HCEC 1CT (cell line): Measurements from ENCODE around the gene GOLIM4.
"Not testable (repeated sequence)": the region's sequence is repeated elsewhere in the genome, so short reads cannot be mapped to it uniquely, and the experiment has no call there.

Experiments used
- DNase-seq: peaks from one replicate; pipeline ENCODE4 v3.0.0-alpha.2; 2017

Gene GOLIM4

DNA sequence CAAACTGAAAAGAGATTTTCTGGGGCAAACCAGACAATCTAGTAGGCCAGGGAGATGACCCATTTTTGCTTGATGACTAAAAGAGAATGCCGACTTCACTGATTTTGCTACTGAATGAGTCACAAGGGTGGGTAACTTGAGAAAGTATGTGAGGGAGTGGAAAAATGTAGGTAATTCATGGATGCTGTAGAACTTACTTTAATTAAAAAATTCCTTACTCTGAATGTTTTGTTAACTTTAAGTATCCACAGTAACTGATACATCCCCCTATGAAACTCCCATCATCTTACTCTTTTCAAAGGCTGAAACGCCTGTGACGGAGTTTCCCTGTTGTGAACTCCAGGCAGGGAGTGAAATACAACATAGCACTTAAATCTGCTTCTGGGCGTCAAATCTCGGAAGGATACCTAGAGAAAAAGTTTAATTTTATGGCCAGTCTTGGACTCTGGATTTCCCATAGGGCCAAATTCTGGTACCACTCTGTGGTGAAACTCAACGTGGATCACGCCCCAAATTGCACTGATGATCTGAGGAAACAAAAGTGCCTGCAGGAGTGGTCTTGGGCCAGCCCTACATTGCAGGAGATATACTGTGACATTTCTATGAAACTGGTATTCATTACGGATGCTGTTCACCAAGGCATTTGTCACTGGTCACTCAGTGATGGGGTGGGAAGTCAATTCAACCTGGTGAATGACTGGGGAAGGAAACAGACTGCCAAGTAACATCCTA is 24.0 kb downstream of the GOLIM4 start:
- peak; percentile 85 for DNase-seq

DNA sequence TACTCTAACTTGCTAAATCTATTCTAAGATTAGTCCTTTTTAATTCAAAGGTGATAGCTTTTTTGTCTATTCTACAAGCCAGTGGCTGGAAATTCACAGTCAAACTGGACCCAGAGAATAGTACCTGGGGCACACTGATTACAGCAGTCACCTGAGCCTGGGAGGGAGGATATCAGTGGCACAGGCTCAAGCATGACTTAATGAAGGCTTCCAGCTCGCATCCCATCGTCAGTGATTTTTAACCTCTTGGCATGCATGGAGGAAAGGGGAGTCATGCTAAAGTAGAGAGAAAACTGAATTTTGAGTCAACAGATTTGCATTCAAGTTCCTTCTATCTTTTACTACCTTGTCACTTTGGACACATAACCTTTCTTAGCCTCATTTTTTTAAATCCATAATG is 24.8 kb downstream of the GOLIM4 start:
- no peak for DNase-seq

DNA sequence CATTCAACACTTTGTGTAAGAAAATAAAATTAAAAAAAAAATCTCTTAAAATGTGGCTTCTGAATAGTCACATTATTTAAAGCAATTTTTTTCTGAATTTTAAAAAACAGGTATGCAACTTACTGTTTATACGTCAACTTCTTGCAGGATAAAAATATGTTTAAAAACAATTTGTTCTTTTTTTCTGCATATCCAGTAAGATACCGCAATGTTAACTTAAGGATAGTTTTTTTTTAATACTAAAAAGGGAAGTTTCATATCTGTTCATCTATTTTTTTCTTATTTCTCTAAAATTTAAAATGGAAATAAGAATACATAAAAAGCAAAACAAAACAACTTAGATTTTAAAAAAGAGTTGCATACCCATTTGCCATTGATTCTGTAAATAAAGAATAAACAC is 27.4 kb downstream of the GOLIM4 start:
- DNase-seq: no peak

GRCh38 chr3:168066882-168067281 is 28.8 kb downstream of the GOLIM4 start:
- DNase-seq: no peak

- no peak for DNase-seq
These were observed 30.2 kb downstream of the GOLIM4 start for GRCh38 chr3:168065569-168065968.

- DNase-seq: no peak
These were observed 32.6 kb downstream of the GOLIM4 start for GRCh38 chr3:168063122-168063521.

GRCh38 chr3:168062679-168063078 is 33.0 kb downstream of the GOLIM4 start:
- DNase-seq: no peak

DNA sequence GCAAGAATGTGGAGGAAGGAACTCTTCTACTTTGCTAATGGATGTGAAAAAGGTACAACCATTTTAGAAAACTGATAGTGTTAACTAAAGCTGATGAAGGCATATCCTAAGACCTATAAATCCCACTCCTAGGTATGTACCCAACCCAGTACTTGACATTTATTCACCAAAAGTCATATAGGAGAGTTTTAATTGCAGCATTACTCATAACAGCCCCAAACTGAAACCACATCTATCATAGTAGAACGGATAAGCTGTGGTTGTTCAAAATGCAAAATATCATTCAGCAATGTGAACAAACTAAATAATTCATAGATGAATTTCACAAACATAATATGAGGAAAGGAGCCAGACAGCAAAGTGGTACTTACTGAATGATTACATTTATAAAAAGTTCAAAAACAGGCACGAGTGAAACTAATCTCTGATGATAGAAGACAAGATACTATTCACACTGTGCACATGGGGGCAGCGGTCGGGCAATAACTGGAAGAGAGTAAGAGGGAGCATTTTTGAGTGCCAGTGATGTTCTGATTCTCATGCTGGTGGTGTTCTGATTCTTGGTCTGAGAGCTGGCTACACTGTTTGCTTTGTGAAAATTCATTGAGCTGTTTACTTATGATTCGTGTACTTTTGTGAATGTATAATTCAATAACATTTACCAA is 34.3 kb downstream of the GOLIM4 start:
- peak; percentile 48 for DNase-seq

DNA sequence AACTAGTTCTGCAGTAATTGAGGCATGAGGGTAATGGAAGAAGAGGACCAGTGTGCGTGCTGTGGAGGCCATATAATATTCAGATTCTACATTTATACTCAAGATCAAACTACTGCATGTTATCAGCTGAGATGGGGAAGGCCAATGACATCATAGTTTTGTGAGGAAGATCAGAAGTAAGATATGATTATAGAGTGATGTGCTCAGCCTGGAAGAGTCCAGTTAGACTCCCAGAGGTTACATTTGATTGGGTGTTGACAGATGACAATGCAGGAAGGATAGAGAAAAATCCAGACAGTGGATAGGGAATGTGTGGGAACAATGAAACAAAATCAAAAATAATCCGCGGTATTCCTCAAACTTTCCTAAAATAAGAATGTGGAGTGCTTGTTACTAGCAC is 35.4 kb downstream of the GOLIM4 start:
- DNase-seq: no peak

- DNase-seq: no peak
These were observed 37.2 kb downstream of the GOLIM4 start for GRCh38 chr3:168058481-168058880.

DNA sequence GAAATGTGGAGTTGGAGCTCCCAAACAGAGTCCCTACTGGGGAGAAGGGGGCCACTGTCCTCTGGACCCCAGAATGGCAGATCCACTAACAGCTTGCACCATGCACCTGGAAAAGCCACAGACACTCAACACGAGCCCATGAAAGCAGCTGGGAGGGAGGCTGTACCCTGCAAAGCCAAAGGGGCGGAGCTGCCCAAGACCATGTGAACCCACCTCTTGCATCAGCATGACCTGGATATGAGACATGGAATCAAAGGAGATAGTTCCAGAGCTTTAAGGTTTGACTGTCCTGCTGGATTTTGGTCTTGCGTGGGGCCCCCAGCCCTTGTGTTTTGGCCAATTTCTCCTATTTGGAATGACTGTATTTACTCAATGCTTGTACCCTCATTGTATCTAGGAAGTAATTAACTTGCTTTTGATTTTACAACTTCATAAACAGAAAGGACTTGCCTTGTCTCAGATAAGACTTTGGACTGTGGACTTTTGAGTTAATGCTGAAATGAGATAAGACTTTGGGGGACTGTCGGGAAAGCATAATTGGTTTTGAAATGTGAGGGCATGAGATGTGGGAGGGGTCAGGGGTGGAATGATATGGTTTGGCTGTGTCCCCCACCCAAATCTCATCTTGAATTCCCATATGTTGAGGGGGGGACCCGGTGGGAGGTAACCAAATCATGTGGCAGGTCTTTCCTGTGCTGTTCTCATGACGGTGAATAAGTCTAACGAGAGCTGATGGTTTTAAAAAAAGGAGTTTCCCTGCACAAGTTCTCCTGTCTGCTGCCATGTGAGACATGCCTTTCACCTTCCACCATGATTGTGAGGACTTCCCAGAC is 39.1 kb downstream of the GOLIM4 start:
- not testable (repeated sequence) for DNase-seq

GRCh38 chr3:168054447-168054846 is 41.3 kb downstream of the GOLIM4 start:
- DNase-seq: no peak

DNA sequence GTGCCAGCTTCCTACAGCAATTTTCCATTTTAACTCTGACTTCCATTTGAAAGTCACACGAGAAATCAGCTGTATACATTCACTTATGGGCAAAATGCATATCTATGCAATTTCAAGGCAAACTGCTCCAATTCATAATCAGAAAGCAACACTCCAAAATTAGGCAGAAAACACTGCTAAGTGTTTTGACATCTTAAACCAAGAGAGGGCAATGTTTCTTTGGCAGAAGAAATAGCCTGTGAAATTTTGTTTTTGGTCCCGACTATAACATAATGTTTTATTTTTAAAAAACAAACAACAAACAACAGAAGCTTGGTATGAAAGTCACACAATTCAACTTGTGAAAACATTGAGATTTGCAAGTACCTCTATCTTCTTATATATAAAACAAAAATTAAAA is 42.6 kb downstream of the GOLIM4 start:
- DNase-seq: no peak

GRCh38 chr3:168052515-168052914 is 43.2 kb downstream of the GOLIM4 start:
- DNase-seq: no peak

GRCh38 chr3:168051531-168052471 is 43.9 kb downstream of the GOLIM4 start:
- DNase-seq: peak; percentile 80

DNA sequence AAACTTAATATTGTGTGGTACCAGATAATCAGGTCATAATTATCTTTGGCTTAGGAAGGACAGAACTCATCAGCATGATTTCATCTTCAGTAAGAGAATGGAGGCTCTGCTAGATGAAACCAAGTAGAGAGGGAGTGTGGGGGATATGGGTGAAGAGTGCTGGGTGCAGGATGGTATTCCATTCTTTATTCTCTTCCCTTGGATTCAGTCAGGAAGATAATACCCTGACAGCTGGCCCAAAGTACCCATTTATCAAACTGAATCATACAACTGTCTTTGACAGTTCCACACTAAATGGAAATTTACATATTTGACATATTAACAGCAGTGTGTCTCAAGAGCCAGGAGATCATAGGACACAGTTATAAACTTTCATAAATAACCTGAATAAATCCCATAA is 44.7 kb downstream of the GOLIM4 start:
- DNase-seq: no peak

DNA sequence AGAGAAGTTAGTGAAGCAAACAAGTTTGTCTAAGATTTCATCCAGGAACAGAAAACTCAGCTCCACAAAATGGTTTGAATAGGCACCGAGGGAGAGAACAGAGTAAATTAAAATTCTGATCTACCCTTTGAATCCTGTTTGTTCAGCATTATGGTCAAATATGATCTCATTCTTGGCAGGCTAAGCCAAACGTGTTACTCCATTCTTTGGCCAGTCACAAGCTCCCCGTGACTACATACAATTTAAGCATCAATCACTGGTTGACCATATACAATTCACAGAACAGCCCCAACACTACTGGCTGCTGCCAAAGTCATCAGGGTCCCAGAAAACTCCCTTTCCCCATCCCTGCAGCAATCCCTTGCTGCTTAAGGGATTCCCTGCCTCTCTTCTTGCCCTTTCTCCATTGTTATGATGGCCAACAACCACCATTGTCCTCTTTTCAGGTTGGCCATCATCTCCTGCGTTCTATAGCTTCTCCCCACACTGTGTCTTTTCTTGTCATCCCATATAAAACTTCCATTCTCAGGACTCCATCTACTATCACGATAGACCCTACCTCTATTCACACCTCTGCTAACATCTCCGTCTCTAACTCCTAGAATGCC is 46.3 kb downstream of the GOLIM4 start:
- peak; percentile 38 for DNase-seq

- DNase-seq: no peak
These were observed 47.1 kb downstream of the GOLIM4 start for GRCh38 chr3:168048414-168049330.

- no peak for DNase-seq
These were observed 47.8 kb downstream of the GOLIM4 start for GRCh38 chr3:168047936-168048335.

DNA sequence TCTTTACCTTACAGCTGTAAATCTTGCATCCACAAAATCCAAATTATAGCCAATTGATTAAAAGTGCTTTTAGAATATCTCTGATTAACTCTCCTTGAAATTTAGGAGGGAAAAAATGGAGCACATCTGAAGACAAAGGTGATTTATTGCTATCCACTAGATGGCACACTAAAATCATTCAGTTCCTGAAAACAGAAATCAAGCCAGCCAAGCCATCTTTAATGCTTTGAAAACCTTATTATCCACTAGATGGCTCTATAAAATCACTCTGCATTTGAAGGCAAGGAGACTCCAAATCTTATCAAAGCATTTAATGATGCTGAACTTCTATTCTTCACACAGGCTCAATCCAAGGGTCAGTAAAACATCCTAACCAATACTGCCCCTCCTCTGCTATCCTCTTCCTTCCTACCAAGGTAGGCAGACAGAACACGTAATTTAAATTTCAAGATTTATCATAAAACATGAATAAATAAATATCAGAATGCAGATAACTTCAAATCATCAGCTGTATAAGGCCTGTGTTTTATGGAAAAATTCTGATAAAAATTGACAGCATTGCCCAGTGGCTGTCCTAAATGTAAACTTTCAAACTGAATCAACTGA is 48.4 kb downstream of the GOLIM4 start:
- DNase-seq: peak; percentile 85

GRCh38 chr3:168044049-168044448 is 51.7 kb downstream of the GOLIM4 start:
- DNase-seq: no peak
